Naive thymus-derived CD4-positive, alpha-beta T cell (primary cell): ENCODE data around the gene ZNF174. TPM values are rescaled to one million over a fixed set of nuclear protein-coding genes. Genes with fewer than 3 reads are reported as not detected.

Source experiments
- polyA plus RNA-seq, 2 donors: library from polyadenylated mRNA; unstranded; fragments of 300-500 nt; fragmentation: Illumina TruSeq; gene quantifications; one replicate each; pipeline ENCODE4 v1.2.3, GENCODE V29; 2021
- total RNA-seq, 6 experiments: library from RNA in 5 of 6; stranded (reverse) in 5 of 6; gene quantifications; 1 replicate in 5 of 6; 2 replicates in 1 of 6; pipeline ENCODE4 v1.2.3 and lab custom pipeline; 2021 to 2026

ZNF174 gene
- total and polyA plus RNA-seq, 7 experiments from 2014 or later, result 4.7 to 26.4 (median 13.5) TPM

Other genes with a start within 250 kb of the ZNF174 start
- under 1 TPM in 2 of 5 experiments, not detected in 3; 0.38 to 0.41 TPM for gene OR1F1, start 213.0 kb upstream of the ZNF174 start, total RNA-seq
- gene OR1F1, start 213.0 kb upstream of the ZNF174 start, polyA plus RNA-seq, result under 1 TPM in 1 of 2 donors, not detected in 1; 0.35 TPM
- gene ZNF200, start 166.1 kb upstream of the ZNF174 start, total RNA-seq, result 10 to 100 TPM in 3 of 5 experiments, 1 to 10 TPM in 2; 4.8 to 33.3 (median 16.6) TPM
- 10 to 100 TPM; 12.3 to 20.2 TPM for gene ZNF200, start 166.1 kb upstream of the ZNF174 start, polyA plus RNA-seq
- 10 to 100 TPM in 1 of 5 experiments, 1 to 10 TPM in 1, under 1 TPM in 2, not detected in 1; 0.38 to 38.1 (median 2.4) TPM for gene MEFV, start 144.6 kb upstream of the ZNF174 start, total RNA-seq
- gene MEFV, start 144.6 kb upstream of the ZNF174 start, polyA plus RNA-seq, result under 1 TPM in 1 of 2 donors, not detected in 1; 0.18 TPM
- gene ZNF263, start 117.7 kb upstream of the ZNF174 start, total RNA-seq, result 10 to 100 TPM; 26.1 to 51.6 (median 36.9) TPM
- gene ZNF263, start 117.7 kb upstream of the ZNF174 start, polyA plus RNA-seq, result 10 to 100 TPM; 61.1 to 80.2 TPM
- gene TIGD7, start 95.8 kb upstream of the ZNF174 start, total RNA-seq, result 10 to 100 TPM in 2 of 5 experiments, 1 to 10 TPM in 3; 4.9 to 18.4 (median 5.5) TPM
- 1 to 10 TPM; 5.6 to 6.0 TPM for gene TIGD7, start 95.8 kb upstream of the ZNF174 start, polyA plus RNA-seq
- gene ZNF75A, start 95.7 kb upstream of the ZNF174 start, total RNA-seq, result 10 to 100 TPM; 27.7 to 90.6 (median 53.4) TPM
- gene ZNF75A, start 95.7 kb upstream of the ZNF174 start, polyA plus RNA-seq, result 10 to 100 TPM; 31.0 to 35.1 TPM
- gene OR2C1, start 45.3 kb upstream of the ZNF174 start, total RNA-seq, result under 1 TPM in 3 of 5 experiments, not detected in 2; 0.35 to 0.65 (median 0.50) TPM
- under 1 TPM; 0.24 to 0.65 TPM for gene OR2C1, start 45.3 kb upstream of the ZNF174 start, polyA plus RNA-seq
- gene ZSCAN32, start 211 bp upstream of the ZNF174 start, total RNA-seq, result 10 to 100 TPM in 4 of 5 experiments, 1 to 10 TPM in 1; 9.7 to 31.1 (median 19.0) TPM
- 10 to 100 TPM; 14.6 to 24.3 TPM for gene ZSCAN32, start 211 bp upstream of the ZNF174 start, polyA plus RNA-seq
- 1 to 10 TPM; 2.2 to 5.9 (median 3.8) TPM for gene ZNF597, start 42.3 kb downstream of the ZNF174 start, total RNA-seq
- 1 to 10 TPM; 1.7 to 2.1 TPM for gene ZNF597, start 42.3 kb downstream of the ZNF174 start, polyA plus RNA-seq
- gene NAA60, start 42.5 kb downstream of the ZNF174 start, total RNA-seq, result 10 to 100 TPM; 38.7 to 63.7 (median 55.3) TPM
- gene NAA60, start 42.5 kb downstream of the ZNF174 start, polyA plus RNA-seq, result 10 to 100 TPM; 41.2 to 58.9 TPM
- gene C16orf90, start 94.3 kb downstream of the ZNF174 start, total RNA-seq, result not detected
- not detected for gene C16orf90, start 94.3 kb downstream of the ZNF174 start, polyA plus RNA-seq
- 10 to 100 TPM; 16.9 to 33.2 (median 28.0) TPM for gene CLUAP1, start 99.8 kb downstream of the ZNF174 start, total RNA-seq
- 10 to 100 TPM; 31.5 to 44.2 TPM for gene CLUAP1, start 99.8 kb downstream of the ZNF174 start, polyA plus RNA-seq
- gene NLRC3, start 176.2 kb downstream of the ZNF174 start, total RNA-seq, result 10 to 100 TPM; 64.1 to 91.3 (median 87.3) TPM
- gene NLRC3, start 176.2 kb downstream of the ZNF174 start, polyA plus RNA-seq, result 10 to 100 TPM; 22.2 to 40.1 TPM
- 10 to 100 TPM in 1 of 5 experiments, 1 to 10 TPM in 4; 7.1 to 12.5 (median 8.5) TPM for gene SLX4, start 210.4 kb downstream of the ZNF174 start, total RNA-seq
- gene SLX4, start 210.4 kb downstream of the ZNF174 start, polyA plus RNA-seq, result 1 to 10 TPM in 1 of 2 donors, under 1 TPM in 1; 0.89 to 1.2 TPM